Ramos (cell line): ENCODE measurements around the gene MAN1A2.

Experiments
- in situ Hi-C: fragments of 300-500 bp; cut with MboI; formaldehyde crosslinking; loops from one replicate; pipeline ENCODE4 v1.14.3; 2022; ENCODE audit warnings: low sequenced_read_pairs; ENCODE audit not compliant: unreplicated experiment

Gene MAN1A2

GRCh38 chr1:117479086-117479485, 111.8 kb downstream of the MAN1A2 start:
- in situ Hi-C loops = no loop called here

- in situ Hi-C loops = no loop called here
Observed at GRCh38 chr1:117481410-117481809, 114.2 kb downstream of the MAN1A2 start.

DNA sequence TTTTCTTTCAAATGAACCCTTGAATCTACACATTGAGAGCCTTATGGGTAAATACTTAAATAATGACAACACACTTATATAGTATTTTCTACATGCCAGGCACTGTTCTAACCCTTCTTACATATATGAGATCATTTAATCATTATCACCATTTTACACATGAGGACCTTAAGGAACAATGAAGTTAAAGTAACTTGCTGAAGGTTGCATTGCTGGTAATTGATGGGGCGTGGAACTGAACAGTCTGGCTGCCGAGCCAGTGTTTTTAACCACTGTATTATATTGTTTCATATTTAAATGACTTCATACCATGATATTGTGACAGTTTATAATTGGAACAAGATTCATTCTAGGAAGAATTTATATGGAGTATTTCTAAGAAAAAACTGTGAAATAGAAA, 126.7 kb downstream of the MAN1A2 start:
- in situ Hi-C loops = no loop called here

- in situ Hi-C loops = no loop called here
Observed at GRCh38 chr1:117495068-117495467, 127.8 kb downstream of the MAN1A2 start.

- in situ Hi-C loops = no loop called here
Observed at GRCh38 chr1:117499071-117499470, 131.8 kb downstream of the MAN1A2 start.

GRCh38 chr1:117500584-117500983, 133.3 kb downstream of the MAN1A2 start:
- in situ Hi-C loops = no loop called here

GRCh38 chr1:117501281-117501680, 134.0 kb downstream of the MAN1A2 start:
- in situ Hi-C loops = no loop called here

GRCh38 chr1:117511273-117511672, 144.0 kb downstream of the MAN1A2 start:
- in situ Hi-C loops = no loop called here

GRCh38 chr1:117512728-117513321, 145.6 kb downstream of the MAN1A2 start:
- in situ Hi-C loops = no loop called here

DNA sequence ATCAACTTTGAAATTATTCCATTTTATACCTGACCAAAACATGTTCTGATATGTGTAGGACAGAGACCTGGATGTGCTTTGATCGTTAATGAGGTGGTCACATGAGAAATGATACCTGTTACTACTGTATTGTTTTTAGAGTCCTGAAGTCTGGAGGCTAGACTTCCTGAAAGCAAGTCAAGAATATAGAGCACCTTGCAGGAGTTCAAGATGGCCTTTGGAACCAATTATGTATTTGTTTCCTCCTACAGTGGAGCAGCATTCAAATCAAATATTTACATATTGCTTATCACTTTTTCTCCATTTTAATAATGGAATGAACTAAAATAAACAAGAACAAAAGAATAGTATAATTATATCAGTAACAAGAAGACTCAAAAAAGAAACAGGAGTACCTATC, 155.9 kb downstream of the MAN1A2 start:
- in situ Hi-C loops = no loop called here

DNA sequence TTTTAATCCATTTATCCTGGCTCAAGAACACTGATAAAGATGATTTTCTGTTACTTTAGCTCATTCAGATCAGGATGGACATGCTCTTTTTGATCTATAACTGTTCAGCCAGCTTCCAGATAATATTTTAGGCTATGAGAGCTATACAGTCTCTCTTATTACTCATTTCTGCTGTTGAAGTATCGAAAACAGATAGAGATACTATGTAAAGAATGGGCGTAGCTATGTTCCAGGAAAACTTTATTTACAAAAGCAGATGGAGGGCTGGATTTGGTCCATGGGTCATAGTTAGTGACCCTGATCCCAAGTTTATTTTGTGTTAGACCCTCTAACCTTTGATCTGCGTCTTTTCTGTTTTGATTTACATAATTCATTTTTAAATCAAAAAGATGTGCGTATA, 159.8 kb downstream of the MAN1A2 start:
- in situ Hi-C loops = no loop called here

DNA sequence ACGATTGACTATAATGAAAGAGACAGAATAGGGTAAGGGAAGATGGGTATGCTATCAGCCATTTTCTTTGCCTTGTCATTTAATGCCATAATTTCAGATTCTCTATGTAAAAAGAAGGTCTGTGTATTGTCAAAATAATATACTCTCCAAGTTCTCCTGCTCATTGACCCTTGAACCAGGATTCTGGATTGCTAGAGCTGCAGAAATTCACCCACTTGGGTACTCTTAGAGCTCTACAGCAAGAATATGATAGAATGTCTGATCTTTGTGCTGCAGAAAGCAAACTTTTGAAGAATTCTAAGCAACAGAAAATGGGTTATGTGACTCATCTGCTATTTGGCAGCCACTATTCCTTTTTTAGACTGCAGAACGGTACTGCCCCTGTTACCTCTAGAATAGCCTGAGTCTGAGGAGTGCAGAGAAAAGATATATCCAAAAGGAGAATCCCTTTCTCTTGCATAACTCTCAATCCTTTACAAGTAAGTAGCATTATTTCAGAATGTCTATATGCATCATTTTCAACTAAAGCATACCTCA, 160.4 kb downstream of the MAN1A2 start:
- in situ Hi-C loops = no loop called here

- in situ Hi-C loops = no loop called here
Observed at GRCh38 chr1:117529683-117530082, 162.4 kb downstream of the MAN1A2 start.

DNA sequence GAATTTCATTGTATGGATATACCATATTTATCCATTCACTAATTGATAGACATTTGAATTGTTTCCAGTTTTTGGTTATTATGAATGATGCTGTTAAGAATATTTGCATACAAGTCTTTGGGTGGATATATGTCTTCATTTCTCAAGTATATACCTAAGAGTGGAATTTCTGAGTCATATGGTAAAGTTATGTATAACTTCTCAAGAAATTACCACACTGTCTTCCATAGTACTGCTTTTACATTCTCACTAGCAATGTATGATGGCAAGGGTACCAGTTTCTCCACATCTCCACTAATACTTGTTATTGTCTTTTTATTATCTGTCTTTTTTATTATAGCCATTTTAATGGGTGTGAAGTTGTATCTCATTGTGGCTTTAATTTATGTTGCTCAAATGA, 164.0 kb downstream of the MAN1A2 start:
- in situ Hi-C loops = no loop called here

GRCh38 chr1:117534995-117535467, 167.8 kb downstream of the MAN1A2 start:
- in situ Hi-C loops = loop anchor here (5.0 kb wide), 2 partner anchors 137 to 222 kb away; no protein-coding TSS in a partner anchor

- in situ Hi-C loops = loop anchor here (5.0 kb wide), 2 partner anchors 136 to 221 kb away; no protein-coding TSS in a partner anchor
Observed at GRCh38 chr1:117535821-117536220, 168.6 kb downstream of the MAN1A2 start.

GRCh38 chr1:117537291-117537920, 170.2 kb downstream of the MAN1A2 start:
- in situ Hi-C loops = loop anchor here (5.0 kb wide), 2 partner anchors 135 to 220 kb away; no protein-coding TSS in a partner anchor

DNA sequence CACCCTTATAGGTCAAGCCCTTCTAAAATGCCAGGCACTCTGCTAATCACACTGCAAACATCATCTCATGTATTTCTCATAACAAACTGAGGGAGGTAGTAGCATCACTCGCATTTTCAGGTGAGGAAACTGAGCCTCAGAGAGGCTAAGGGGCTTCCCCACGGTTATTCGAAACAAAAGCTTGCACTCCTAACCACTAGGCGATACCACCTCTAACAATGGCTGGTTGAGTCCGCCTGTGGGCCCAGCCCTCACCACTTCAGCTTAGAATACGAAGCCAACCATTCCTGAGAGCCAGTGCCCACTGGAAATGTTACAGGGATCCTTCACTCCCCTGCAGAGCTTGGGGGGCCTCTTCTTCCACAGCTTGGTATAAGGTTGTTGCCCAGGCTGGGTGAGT, 173.3 kb downstream of the MAN1A2 start:
- in situ Hi-C loops = no loop called here

- in situ Hi-C loops = no loop called here
Observed at GRCh38 chr1:117541003-117541402, 173.8 kb downstream of the MAN1A2 start.

GRCh38 chr1:117541585-117541984, 174.3 kb downstream of the MAN1A2 start:
- in situ Hi-C loops = no loop called here

DNA sequence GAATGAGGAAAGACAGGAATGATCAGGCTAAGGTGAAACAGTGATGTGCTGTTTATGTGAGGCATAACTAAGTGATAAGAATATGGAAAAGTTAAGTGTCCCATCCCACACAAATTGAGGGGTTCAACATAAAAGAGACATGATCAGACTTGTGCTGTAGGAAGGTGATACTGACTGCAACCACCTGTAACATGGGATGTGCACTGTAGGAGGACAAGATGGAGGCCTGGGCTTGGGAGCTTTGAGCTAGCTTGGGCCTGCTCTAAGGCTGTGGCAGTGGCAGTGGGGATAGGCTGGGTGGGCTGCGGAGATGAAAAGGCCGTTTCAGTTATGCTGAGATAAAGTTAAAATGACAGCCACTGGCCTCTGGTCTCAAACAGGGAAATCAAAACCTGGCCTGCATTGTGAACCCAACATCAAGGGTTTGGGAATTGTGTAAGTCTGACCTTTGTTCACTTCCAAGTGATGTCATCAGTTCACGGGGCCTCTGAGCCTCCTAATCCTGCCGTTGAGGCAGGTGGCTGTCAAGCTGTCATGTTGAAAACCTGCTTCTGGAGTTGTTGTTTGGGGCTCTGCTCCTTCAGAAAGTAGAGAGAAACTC, 177.4 kb downstream of the MAN1A2 start:
- in situ Hi-C loops = no loop called here
